ENCODE data around the gene NPHS1. TPM values are rescaled to one million over a fixed set of nuclear protein-coding genes. Genes with fewer than 3 reads are reported as not detected.

Gene NPHS1
- polyA plus RNA-seq, 3 donors = not detected

GRCh38 chr19:35869327-35870123 is 17.2 kb upstream of the NPHS1 start:
- no peak for TF ChIP-seq CTCF (IDR thresholded peaks at IDR 0.05)
- Histone ChIP-seq H2AFZ (ENCODE audit: insufficient read depth, low read depth, low read length, poor library complexity, severe bottlenecking) (peak overlapping the region; percentile 4), H3K4me3 (replicated peaks in 1 of 3; ENCODE audit: low read depth in 2 of 3, low read length in 3 of 3) (peak overlapping the region in 1 of 3 experiments; percentile 52), H3K9ac (ENCODE audit: insufficient read depth, low read length, poor library complexity, severe bottlenecking) (no peak overlapping the region), H3K9me3 (replicated peaks in 1 of 2; ENCODE audit: control insufficient read depth in 1 of 2, insufficient read depth in 1 of 2, low read length in 2 of 2) (peaks cover 0 to 9% of the 10 kb centered on the region in 2 donors), H3K79me2 (ENCODE audit: insufficient read depth, low read length) (no peaks in the 10 kb centered on the region), H3K36me3 (replicated peaks in 1 of 2; ENCODE audit: control insufficient read depth in 1 of 2, insufficient read depth in 2 of 2, low read length in 2 of 2) (no peaks in the 10 kb centered on the region), H3K27ac (ENCODE audit: low read depth in 1 of 2, low read length in 2 of 2) (no peak overlapping the region), H3K4me1 (ENCODE audit: control insufficient read depth in 1 of 2, insufficient read depth in 2 of 2, low read length in 2 of 2) (peaks cover 16 to 23% of the 10 kb centered on the region in 2 donors), H3K27me3 (ENCODE audit: control insufficient read depth in 2 of 2, insufficient read depth in 2 of 2, low read length in 2 of 2) (peaks cover 27 to 52% of the 10 kb centered on the region in 2 donors), H3K4me2 (replicated peaks; ENCODE audit: extremely low read depth, low read length, poor library complexity, severe bottlenecking) (peak overlapping the region; percentile 51), H4K20me1 (ENCODE audit: insufficient read depth, low read length) (no peaks in the 10 kb centered on the region)
- peaks cover 0 to 6% of the 10 kb centered on the region in 2 donors for H3K36me3 Mint-ChIP-seq
- intact Hi-C loops (cut with micrococcal nuclease) = loop anchor here in 1 of 2 donors (10.0 kb wide), 1 partner anchor 95 kb away; the partner anchor contains the start of gene ARHGAP33
- peak overlapping the region in 1 of 7 donors; percentile 1 for H3K27ac Mint-ChIP-seq
- H3K4me1 Mint-ChIP-seq = peaks cover 15% of the 10 kb centered on the region
- 2% methylated on average over 44 of the region's 51 CpGs for WGBS (ENCODE audit: insufficient coverage)
- peak overlapping the region; percentile 50 to 78 for H3K4me3 Mint-ChIP-seq
- peak; percentile 54 to 62 (median 57) for DNase-seq
- peaks cover 8 to 22% (median 10%) of the 10 kb centered on the region in 7 donors for H3K9me3 Mint-ChIP-seq
- H3K27me3 Mint-ChIP-seq (ENCODE audit: low read depth in 3 of 3) = peaks cover 47 to 70% (median 54%) of the 10 kb centered on the region in 3 donors

GRCh38 chr19:35868823-35869326 is 16.6 kb upstream of the NPHS1 start:
- Mint-ChIP-seq H3K27me3 (ENCODE audit: low read depth in 3 of 3) (peaks cover 47 to 77% (median 58%) of the 10 kb centered on the region in 3 donors), H3K9me3 (peaks cover 8 to 22% (median 10%) of the 10 kb centered on the region in 7 donors), H3K4me1 (peaks cover 15% of the 10 kb centered on the region), H3K4me3 (peak overlapping the region; percentile 31 to 78), H3K27ac (no peak overlapping the region), H3K36me3 (peaks cover 0 to 6% of the 10 kb centered on the region in 2 donors)
- 5% methylated on average over 11 of the region's 15 CpGs for WGBS (ENCODE audit: insufficient coverage)
- Histone ChIP-seq H3K9ac (ENCODE audit: insufficient read depth, low read length, poor library complexity, severe bottlenecking) (no peak overlapping the region), H3K27ac (ENCODE audit: low read depth in 1 of 2, low read length in 2 of 2) (no peak overlapping the region), H2AFZ (ENCODE audit: insufficient read depth, low read depth, low read length, poor library complexity, severe bottlenecking) (no peak overlapping the region), H3K79me2 (ENCODE audit: insufficient read depth, low read length) (no peaks in the 10 kb centered on the region), H3K4me2 (replicated peaks; ENCODE audit: extremely low read depth, low read length, poor library complexity, severe bottlenecking) (peak overlapping the region; percentile 61), H4K20me1 (ENCODE audit: insufficient read depth, low read length) (no peaks in the 10 kb centered on the region), H3K4me1 (ENCODE audit: control insufficient read depth in 1 of 2, insufficient read depth in 2 of 2, low read length in 2 of 2) (peaks cover 16 to 23% of the 10 kb centered on the region in 2 donors), H3K4me3 (replicated peaks in 1 of 3; ENCODE audit: low read depth in 2 of 3, low read length in 3 of 3) (peak overlapping the region in 1 of 3 experiments; percentile 42), H3K9me3 (replicated peaks in 1 of 2; ENCODE audit: control insufficient read depth in 1 of 2, insufficient read depth in 1 of 2, low read length in 2 of 2) (peaks cover 0 to 9% of the 10 kb centered on the region in 2 donors), H3K36me3 (replicated peaks in 1 of 2; ENCODE audit: control insufficient read depth in 1 of 2, insufficient read depth in 2 of 2, low read length in 2 of 2) (no peaks in the 10 kb centered on the region), H3K27me3 (ENCODE audit: control insufficient read depth in 2 of 2, insufficient read depth in 2 of 2, low read length in 2 of 2) (peaks cover 27 to 55% of the 10 kb centered on the region in 2 donors)
- intact Hi-C loops (cut with micrococcal nuclease) = no loop called here
- TF ChIP-seq CTCF (IDR thresholded peaks at IDR 0.05) = no peak
- DNase-seq = no peak
